H9 (cell line): ENCODE data around the gene CLCN2. TPM values are rescaled to one million over a fixed set of nuclear protein-coding genes. Genes with fewer than 3 reads are reported as not detected.

ENCODE experiments used
- DNase-seq: peaks from one replicate; pipeline ENCODE4 v3.0.0-alpha.2; 2017
- H2AFZ ChIP-seq: one replicate; pipeline ENCODE4 v1.6.1; 2013; ENCODE audit warnings: mild to moderate bottlenecking, low read length, control low read depth, moderate library complexity
- H2AK5ac ChIP-seq: 2 replicates; pipeline ENCODE4 v1.6.1; 2013; ENCODE audit warnings: low read length, control low read depth, mixed read lengths; ENCODE audit not compliant: insufficient read length
- H2BK120ac ChIP-seq: one replicate; pipeline ENCODE4 v1.6.1; 2013; ENCODE audit warnings: low read depth, mild to moderate bottlenecking, low read length, control low read depth, inconsistent platforms; ENCODE audit not compliant: poor library complexity, severe bottlenecking
- H2BK12ac ChIP-seq: 2 replicates; pipeline ENCODE4 v1.6.1; 2013; ENCODE audit warnings: low read length, control low read depth, mixed read lengths, low read depth; ENCODE audit not compliant: insufficient read length
- H2BK15ac ChIP-seq: 2 replicates; pipeline ENCODE4 v1.6.1; 2013; ENCODE audit warnings: low read depth, low read length, control low read depth
- H2BK20ac ChIP-seq: one replicate; pipeline ENCODE4 v1.6.1; 2013; ENCODE audit warnings: low read depth, mild to moderate bottlenecking, low read length, control low read depth, inconsistent platforms; ENCODE audit not compliant: poor library complexity, severe bottlenecking
- H2BK5ac ChIP-seq: 2 replicates; pipeline ENCODE4 v1.6.1; 2013; ENCODE audit warnings: low read length, control low read depth, mixed read lengths; ENCODE audit not compliant: insufficient read length
- H3K14ac ChIP-seq: 2 replicates; pipeline ENCODE4 v1.6.1; 2013; ENCODE audit warnings: low read length, control low read depth; ENCODE audit not compliant: insufficient read depth
- H3K18ac ChIP-seq: 2 replicates; pipeline ENCODE4 v1.6.1; 2013; ENCODE audit warnings: low read depth, mild to moderate bottlenecking, mixed read lengths, low read length, control low read depth; ENCODE audit not compliant: insufficient read length
- H3K23ac ChIP-seq: 2 replicates; pipeline ENCODE4 v1.6.1; 2013; ENCODE audit warnings: low read length, control low read depth, mixed read lengths, low read depth; ENCODE audit not compliant: insufficient read length
- H3K23me2 ChIP-seq: 2 replicates; pipeline ENCODE4 v1.6.1; 2013; ENCODE audit warnings: low read depth, mild to moderate bottlenecking, mixed read lengths, low read length, control low read depth; ENCODE audit not compliant: insufficient read length, poor library complexity, severe bottlenecking
- H3K27ac ChIP-seq: 2 replicates; pipeline ENCODE4 v1.5.1; 2013; ENCODE audit warnings: low read length, control low read depth, mixed read lengths, low read depth; ENCODE audit not compliant: insufficient read length
- H3K27me3 ChIP-seq: 2 replicates; pipeline ENCODE4 v1.6.1; 2013; ENCODE audit warnings: low read length, control low read depth, inconsistent platforms; ENCODE audit not compliant: insufficient read depth
- H3K4ac ChIP-seq: 2 replicates; pipeline ENCODE4 v1.6.1; 2013; ENCODE audit warnings: low read depth, mild to moderate bottlenecking, control low read depth, inconsistent platforms, low read length, moderate library complexity
- H3K4me1 ChIP-seq: 2 replicates; pipeline ENCODE4 v1.6.1; 2013; ENCODE audit warnings: low read length, control low read depth, inconsistent platforms; ENCODE audit not compliant: insufficient read depth
- H3K4me2 ChIP-seq: 2 replicates; pipeline ENCODE4 v1.6.1; 2013; ENCODE audit warnings: low read length, control low read depth, mixed read lengths; ENCODE audit not compliant: insufficient read length, insufficient read depth
- H3K56ac ChIP-seq: 2 replicates; pipeline ENCODE4 v1.6.1; 2013; ENCODE audit warnings: low read depth, mild to moderate bottlenecking, mixed read lengths, low read length, control low read depth; ENCODE audit not compliant: insufficient read length
- H3K79me1 ChIP-seq: 2 replicates; pipeline ENCODE4 v1.6.1; 2013; ENCODE audit warnings: low read depth, mild to moderate bottlenecking, moderate library complexity, low read length, control low read depth, inconsistent platforms; ENCODE audit not compliant: insufficient read depth, poor library complexity, severe bottlenecking
- H3K79me2 ChIP-seq: 2 replicates; pipeline ENCODE4 v1.6.1; 2013; ENCODE audit warnings: low read length, control low read depth, inconsistent platforms; ENCODE audit not compliant: insufficient read depth
- H3K9ac ChIP-seq: 2 replicates; pipeline ENCODE4 v1.6.1; 2013; ENCODE audit warnings: low read length, control low read depth, mixed read lengths; ENCODE audit not compliant: insufficient read length; ENCODE audit errors: extremely low read depth
- H3K9me3 ChIP-seq: one replicate; pipeline ENCODE4 v1.6.1; 2013; ENCODE audit warnings: low read depth, low read length, inconsistent platforms; ENCODE audit not compliant: control insufficient read depth
- H3T11ph ChIP-seq: one replicate; pipeline ENCODE4 v1.6.1; 2013; ENCODE audit warnings: mild to moderate bottlenecking, low read length, control low read depth, inconsistent platforms
- H4K20me1 ChIP-seq: one replicate; pipeline ENCODE4 v1.6.1; 2013; ENCODE audit not compliant: control insufficient read depth, insufficient read length, insufficient read depth
- H4K5ac ChIP-seq: 2 replicates; pipeline ENCODE4 v1.6.1; 2013; ENCODE audit warnings: low read depth, mild to moderate bottlenecking, mixed read lengths, low read length, control low read depth; ENCODE audit not compliant: insufficient read length
- H4K8ac ChIP-seq: replicated peaks from 2 replicates; pipeline ENCODE4 v1.6.1; 2013; ENCODE audit warnings: low read length, control low read depth, mixed read lengths, low read depth; ENCODE audit not compliant: insufficient read length
- H4K91ac ChIP-seq: 2 replicates; pipeline ENCODE4 v1.6.1; 2013; ENCODE audit warnings: low read depth, mild to moderate bottlenecking, moderate library complexity, mixed read lengths, low read length, control low read depth; ENCODE audit not compliant: insufficient read length
- H3K27ac Mint-ChIP-seq, 3 experiments: 2 replicates in 2 of 3; 3 replicates in 1 of 3; pipeline ENCODE4 v1.8.0; 2020 to 2021; ENCODE audit warnings: mixed read lengths in 3 of 3, mild to moderate bottlenecking in 1 of 3, moderate library complexity in 1 of 3
- H3K27me3 Mint-ChIP-seq: 2 replicates; pipeline ENCODE4 v1.8.0; 2021; ENCODE audit warnings: low read depth, mild to moderate bottlenecking, moderate library complexity, mixed read lengths
- H3K36me3 Mint-ChIP-seq, 3 experiments: 2 replicates in 2 of 3; 3 replicates in 1 of 3; pipeline ENCODE4 v1.8.0; 2020 to 2021; ENCODE audit warnings: low read depth in 3 of 3, mixed read lengths in 3 of 3; ENCODE audit not compliant: insufficient read depth in 1 of 3
- H3K4me1 Mint-ChIP-seq, 2 experiments: 2 replicates each; pipeline ENCODE4 v1.8.0; 2020; ENCODE audit warnings: mixed read lengths in 2 of 2
- H3K4me3 Mint-ChIP-seq, 2 experiments: 2 replicates in 1 of 2; 3 replicates in 1 of 2; pipeline ENCODE4 v1.8.0; 2020 to 2021; ENCODE audit warnings: mild to moderate bottlenecking in 2 of 2, mixed read lengths in 2 of 2, moderate library complexity in 1 of 2
- H3K9me3 Mint-ChIP-seq, 2 experiments: 2 replicates in 1 of 2; 3 replicates in 1 of 2; pipeline ENCODE4 v1.8.0; 2020; ENCODE audit warnings: mild to moderate bottlenecking in 2 of 2, mixed read lengths in 2 of 2, moderate library complexity in 1 of 2
- CTCF ChIP-seq: fragments of 200-600 bp; sonication (generic); conservative IDR thresholded peaks from 3 replicates; pipeline ENCODE4 v1.8.0; 2021; ENCODE audit warnings: antibody characterized with exemption, mild to moderate bottlenecking
- WGBS: extraction: QIAGEN DNeasy Blood & Tissue Kit; methylation state at CpG from one replicate; pipeline ENCODE4 v1.1.7; 2013; ENCODE audit warnings: missing lambda C conversion rate, low lambda C conversion rate, mixed read lengths; ENCODE audit not compliant: insufficient read length; ENCODE audit errors: extremely low coverage; 5-methylcytosine and 5-hydroxymethylcytosine counted together
- total RNA-seq: library from RNA; stranded (reverse); gene quantifications from 2 replicates; pipeline ENCODE4 v1.2.1, GENCODE V29; 2021

The CLCN2 gene
- total RNA-seq, 1 experiment from 2014 or later: 17.2 TPM

- Histone ChIP-seq H3K27ac (no peak within 1 kb of the TSS), H3K23ac (no peak within 1 kb of the TSS), H3K14ac (peak within 1 kb of the TSS; percentile 77), H4K5ac (no peak within 1 kb of the TSS), H2BK20ac (no peak within 1 kb of the TSS), H3K79me2 (peaks cover 11% of the 10 kb centered on the region; the same call in 1 of the 2 replicates), H4K8ac (no peak within 1 kb of the TSS), H3K56ac (no peak within 1 kb of the TSS), H2BK5ac (no peak within 1 kb of the TSS), H2AFZ (no peak within 1 kb of the TSS), H4K20me1 (no peaks in the 10 kb centered on the region), H2BK15ac (no peak within 1 kb of the TSS), H3K4me2 (peak within 1 kb of the TSS; percentile 74), H3T11ph (no peak within 1 kb of the TSS), H3K23me2 (peaks cover 6% of the 10 kb centered on the region), H4K91ac (no peak within 1 kb of the TSS), H2BK12ac (no peak within 1 kb of the TSS), H3K79me1 (no peaks in the 10 kb centered on the region), H3K4me1 (no peaks in the 10 kb centered on the region), H3K9ac (peak within 1 kb of the TSS; percentile 89), H3K27me3 (no peaks in the 10 kb centered on the region), H3K9me3 (no peaks in the 10 kb centered on the region), H2BK120ac (no peak within 1 kb of the TSS), H2AK5ac (no peak within 1 kb of the TSS), H3K4ac (no peak within 1 kb of the TSS), H3K18ac (no peak within 1 kb of the TSS)
- Mint-ChIP-seq H3K36me3 (peaks cover 36 to 45% (median 44%) of the 10 kb centered on the region in 3 experiments), H3K27me3 (peaks cover 3% of the 10 kb centered on the region; the same call in 1 of the 2 replicates), H3K27ac (peak within 1 kb of the TSS; percentile 88 to 90 (median 89)), H3K9me3 (no peaks in the 10 kb centered on the region; a peak in 1 of 5 replicates), H3K4me1 (peaks cover 9 to 11% of the 10 kb centered on the region in 2 experiments), H3K4me3 (peak within 1 kb of the TSS; percentile 96 to 99)
- no peak for TF ChIP-seq CTCF
- no CpG with 5 or more reads among the region's 78 CpGs for WGBS
- DNase-seq: peak; percentile 97
Observed at GRCh38 chr3:184298759-184299487, 62.5 kb downstream of the CLCN2 start, which contains the start of gene PSMD2. TSS of gene PSMD2 (plus strand) at chr3:184299241. CDS start at chr3:184299267, 26 bp downstream.
